Mesodermal cell (in vitro differentiated cells): ENCODE measurements around the gene SLC51B.

Source experiments
- H3K27ac ChIP-seq: 2 replicates; pipeline ENCODE4 v1.7.0; 2013; ENCODE audit warnings: mild to moderate bottlenecking, low read depth, low read length, moderate library complexity; ENCODE audit not compliant: severe bottlenecking
- H3K36me3 ChIP-seq: 2 replicates; pipeline ENCODE4 v1.7.1; 2013; ENCODE audit warnings: mild to moderate bottlenecking, low read length, moderate library complexity; ENCODE audit not compliant: control insufficient read depth, insufficient read depth
- H3K4me1 ChIP-seq: one replicate; pipeline ENCODE4 v1.7.1; 2013; ENCODE audit warnings: mild to moderate bottlenecking, low read length; ENCODE audit not compliant: insufficient read depth, control insufficient read depth, poor library complexity, severe bottlenecking
- H3K4me3 ChIP-seq: 2 replicates; pipeline ENCODE4 v1.7.0; 2013; ENCODE audit warnings: low read length, control low read depth, mild to moderate bottlenecking; ENCODE audit not compliant: insufficient read depth, poor library complexity, severe bottlenecking; ENCODE audit errors: extremely low read depth
- H3K9me3 ChIP-seq: 2 replicates; pipeline ENCODE4 v1.7.1; 2013; ENCODE audit warnings: mild to moderate bottlenecking, low read length, moderate library complexity; ENCODE audit not compliant: control insufficient read depth
- WGBS, 2 experiments: methylation state at CpG; one replicate each; pipeline ENCODE4 v1.1.5; 2013; ENCODE audit warnings: missing lambda C conversion rate in 2 of 2; ENCODE audit not compliant: insufficient coverage in 2 of 2; 5-methylcytosine and 5-hydroxymethylcytosine counted together

The SLC51B gene

GRCh38 chr15:65056868-65057548 is 11.8 kb downstream of the SLC51B start:
- Histone ChIP-seq H3K36me3 (peaks cover 73% of the 10 kb centered on the region), H3K4me1 (peaks cover 6% of the 10 kb centered on the region), H3K9me3 (peaks cover 7% of the 10 kb centered on the region), H3K4me3 (no peak overlapping the region), H3K27ac (peak overlapping the region; percentile 16)
- 91 to 100% methylated on average over 1 to 5 of the region's 8 CpGs for WGBS, 2 experiments

- Histone ChIP-seq H3K4me1 (peaks cover 11% of the 10 kb centered on the region), H3K9me3 (peaks cover 7% of the 10 kb centered on the region), H3K36me3 (peaks cover 78% of the 10 kb centered on the region), H3K4me3 (no peak overlapping the region), H3K27ac (no peak overlapping the region)
- WGBS, 2 experiments = 86 to 97% methylated on average over 4 to 5 of the region's 8 CpGs
Measured at GRCh38 chr15:65057549-65057940, 12.4 kb downstream of the SLC51B start.

- 98 to 99% methylated on average over 10 to 14 of the region's 16 CpGs for WGBS, 2 experiments
- peaks cover 22% of the 10 kb centered on the region for H3K4me1 ChIP-seq
- peaks cover 7% of the 10 kb centered on the region for H3K9me3 ChIP-seq
- peaks cover 86% of the 10 kb centered on the region for H3K36me3 ChIP-seq
- no peak overlapping the region for H3K27ac ChIP-seq
- no peak overlapping the region for H3K4me3 ChIP-seq
Measured at GRCh38 chr15:65058394-65059368, 13.5 kb downstream of the SLC51B start.

GRCh38 chr15:65059369-65059750 is 14.2 kb downstream of the SLC51B start:
- Histone ChIP-seq H3K4me3 (no peak overlapping the region), H3K9me3 (peaks cover 7% of the 10 kb centered on the region), H3K4me1 (peaks cover 24% of the 10 kb centered on the region), H3K36me3 (peaks cover 87% of the 10 kb centered on the region), H3K27ac (no peak overlapping the region)
- WGBS, 2 experiments = 91 to 92% methylated on average over 2 to 3 of the region's 3 CpGs

GRCh38 chr15:65059931-65060596 is 14.9 kb downstream of the SLC51B start:
- peaks cover 85% of the 10 kb centered on the region for H3K36me3 ChIP-seq
- H3K27ac ChIP-seq = no peak overlapping the region
- WGBS, 2 experiments = 96 to 100% methylated on average over 3 of the region's 4 CpGs
- peaks cover 7% of the 10 kb centered on the region for H3K9me3 ChIP-seq
- no peak overlapping the region for H3K4me3 ChIP-seq
- H3K4me1 ChIP-seq = peaks cover 24% of the 10 kb centered on the region

GRCh38 chr15:65060641-65061397 is 15.6 kb downstream of the SLC51B start:
- Histone ChIP-seq H3K9me3 (peaks cover 7% of the 10 kb centered on the region), H3K36me3 (peaks cover 80% of the 10 kb centered on the region), H3K4me3 (no peak overlapping the region), H3K4me1 (peaks cover 30% of the 10 kb centered on the region), H3K27ac (no peak overlapping the region)
- WGBS, 2 experiments = 89 to 100% methylated on average over 4 to 5 of the region's 6 CpGs

GRCh38 chr15:65062061-65062460 is 16.9 kb downstream of the SLC51B start:
- H3K4me3 ChIP-seq = no peak overlapping the region
- peak overlapping the region; percentile 64 for H3K27ac ChIP-seq
- H3K4me1 ChIP-seq = peaks cover 35% of the 10 kb centered on the region
- H3K9me3 ChIP-seq = peaks cover 7% of the 10 kb centered on the region
- peaks cover 71% of the 10 kb centered on the region for H3K36me3 ChIP-seq
- 97 to 100% methylated on average over 2 to 3 of the region's 5 CpGs for WGBS, 2 experiments

GRCh38 chr15:65062726-65063125 is 17.5 kb downstream of the SLC51B start:
- Histone ChIP-seq H3K9me3 (peaks cover 7% of the 10 kb centered on the region), H3K4me3 (no peak overlapping the region), H3K4me1 (peaks cover 29% of the 10 kb centered on the region), H3K27ac (peak overlapping the region; percentile 64), H3K36me3 (peaks cover 65% of the 10 kb centered on the region)
- 83 to 90% methylated on average over 3 of the region's 5 CpGs for WGBS, 2 experiments

- Histone ChIP-seq H3K27ac (peak overlapping the region; percentile 93), H3K9me3 (no peaks in the 10 kb centered on the region), H3K4me1 (peaks cover 32% of the 10 kb centered on the region), H3K4me3 (peak overlapping the region; percentile 54), H3K36me3 (peaks cover 37% of the 10 kb centered on the region)
- WGBS, 2 experiments = 58% methylated on average over 2 of the region's 3 CpGs; no CpG with 5 or more reads in 1 of the 2 experiments
Measured at GRCh38 chr15:65066001-65066634, 20.9 kb downstream of the SLC51B start.
